HG03575 (cell line): Measurements from ENCODE around the gene NTN1.

Experiments
- ATAC-seq: cut with Tn5 transposase; IDR thresholded peaks from one replicate; pipeline ENCODE4 v1.9.1; 2021; ENCODE audit not compliant: unreplicated experiment, insufficient number of reproducible peaks, low FRiP score; ENCODE audit errors: extremely low read depth

Gene NTN1

GRCh38 chr17:9232591-9233270 is 211.4 kb downstream of the NTN1 start:
- no peak for ATAC-seq

GRCh38 chr17:9233271-9233599 is 211.9 kb downstream of the NTN1 start:
- ATAC-seq, result no peak

- ATAC-seq, result no peak
Observed at GRCh38 chr17:9233761-9234160, 212.5 kb downstream of the NTN1 start.

- ATAC-seq, result no peak
Observed at GRCh38 chr17:9234389-9234945, 213.2 kb downstream of the NTN1 start.

- ATAC-seq, result no peak
Observed at GRCh38 chr17:9235346-9235745, 214.0 kb downstream of the NTN1 start.

GRCh38 chr17:9236286-9237052 is 215.2 kb downstream of the NTN1 start:
- no peak for ATAC-seq

- ATAC-seq, result no peak
Observed at GRCh38 chr17:9237053-9237410, 215.7 kb downstream of the NTN1 start.

- no peak for ATAC-seq
Observed at GRCh38 chr17:9237661-9238301, 216.5 kb downstream of the NTN1 start.

GRCh38 chr17:9238340-9239245 is 217.3 kb downstream of the NTN1 start:
- no peak for ATAC-seq

GRCh38 chr17:9239246-9239792 is 218.0 kb downstream of the NTN1 start:
- no peak for ATAC-seq

- ATAC-seq, result no peak
Observed at GRCh38 chr17:9239793-9240658, 218.7 kb downstream of the NTN1 start.

GRCh38 chr17:9240659-9241370 is 219.5 kb downstream of the NTN1 start:
- no peak for ATAC-seq

GRCh38 chr17:9241371-9241712 is 220.0 kb downstream of the NTN1 start:
- no peak for ATAC-seq

- ATAC-seq, result no peak
Observed at GRCh38 chr17:9241774-9242496, 220.6 kb downstream of the NTN1 start.

GRCh38 chr17:9242497-9242881 is 221.2 kb downstream of the NTN1 start:
- ATAC-seq, result no peak

GRCh38 chr17:9242983-9243382 is 221.7 kb downstream of the NTN1 start:
- ATAC-seq, result no peak
